ENCODE measurements around the gene SPNS3.

SPNS3 gene

DNA sequence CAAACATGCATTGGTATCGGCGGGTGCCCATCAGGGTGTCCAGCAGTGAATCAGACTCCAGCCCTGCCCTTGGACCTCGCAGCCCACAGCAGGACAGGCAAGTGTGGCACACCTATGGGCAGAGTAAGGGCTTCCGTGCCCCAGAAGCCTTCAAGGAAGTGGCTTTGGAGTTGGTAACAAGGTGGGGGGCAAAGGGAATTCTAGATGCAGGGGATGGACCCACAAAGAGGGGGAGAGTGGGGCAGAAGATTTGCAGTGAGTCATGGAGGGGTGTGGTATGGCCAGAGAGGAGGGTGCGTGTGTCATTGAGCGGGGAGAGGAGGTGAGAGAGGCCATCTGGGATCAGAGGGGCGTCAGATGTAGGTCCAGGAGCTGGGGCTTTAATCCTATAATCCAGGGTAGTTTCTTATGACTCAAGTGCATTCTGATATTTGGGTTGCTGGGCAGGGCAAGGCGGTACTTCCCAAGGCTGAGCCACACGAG lies 56.4 kb downstream of the SPNS3 start:
- DNase-seq (ENCODE audit: low read depth): no peak

- no peak for DNase-seq (ENCODE audit: low read depth)
These were observed 56.9 kb downstream of the SPNS3 start for GRCh38 chr17:4490637-4491061.

- DNase-seq (ENCODE audit: low read depth): no peak
These were observed 59.2 kb downstream of the SPNS3 start for GRCh38 chr17:4492721-4493561.

- no peak for DNase-seq (ENCODE audit: low read depth)
These were observed 63.5 kb downstream of the SPNS3 start for GRCh38 chr17:4497101-4497824.

GRCh38 chr17:4498461-4499397 lies 65.0 kb downstream of the SPNS3 start, which contains the start of gene SPNS2:
Gene SPNS2 (plus strand): TSS chr17:4498881. CDS start chr17:4499048, 167 bp downstream.
- peak; percentile 54 for DNase-seq (ENCODE audit: low read depth)

- DNase-seq (ENCODE audit: low read depth): no peak
These were observed 65.9 kb downstream of the SPNS3 start for GRCh38 chr17:4499431-4500190.

- no peak for DNase-seq (ENCODE audit: low read depth)
These were observed 66.4 kb downstream of the SPNS3 start for GRCh38 chr17:4500191-4500571.

GRCh38 chr17:4501295-4501949 lies 67.7 kb downstream of the SPNS3 start:
- DNase-seq (ENCODE audit: low read depth): no peak

GRCh38 chr17:4502466-4503154 lies 68.9 kb downstream of the SPNS3 start:
- no peak for DNase-seq (ENCODE audit: low read depth)

DNA sequence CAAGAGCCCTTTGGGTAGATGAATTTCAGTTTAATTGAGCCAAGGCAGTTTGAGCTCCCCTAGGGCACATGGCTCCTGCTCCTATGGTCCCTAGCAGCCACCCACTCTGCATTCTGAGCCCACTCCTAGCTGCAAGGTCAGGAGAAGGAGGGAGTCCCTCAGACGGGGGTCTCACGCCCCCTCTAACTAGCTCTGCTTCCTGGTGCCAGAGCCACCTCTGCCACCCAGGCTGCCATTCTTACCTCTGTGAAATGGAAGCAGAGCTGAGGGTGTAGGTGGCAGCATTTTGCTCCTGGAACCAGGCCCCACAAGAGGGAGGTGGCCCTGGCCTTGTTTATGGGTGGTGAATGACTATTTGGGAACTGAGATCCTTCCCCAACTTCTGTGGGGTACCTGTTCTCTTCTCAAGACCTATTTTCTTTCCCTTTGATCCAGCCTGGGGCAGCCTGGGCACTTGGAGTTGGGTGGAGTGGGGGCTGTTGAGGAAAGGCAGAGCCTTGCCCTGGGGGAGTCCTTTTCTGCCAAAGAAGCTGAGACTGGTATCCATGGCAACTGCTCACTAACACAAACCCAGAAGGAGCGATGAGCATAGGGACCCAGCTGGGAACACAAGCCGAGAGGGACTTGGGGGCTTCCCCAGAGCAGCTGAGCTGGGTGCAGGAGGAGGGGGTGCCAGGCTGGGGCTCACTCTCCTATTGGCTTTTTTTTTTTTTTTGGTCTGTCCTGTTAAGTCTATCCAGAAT lies 69.7 kb downstream of the SPNS3 start:
- no peak for DNase-seq (ENCODE audit: low read depth)

DNA sequence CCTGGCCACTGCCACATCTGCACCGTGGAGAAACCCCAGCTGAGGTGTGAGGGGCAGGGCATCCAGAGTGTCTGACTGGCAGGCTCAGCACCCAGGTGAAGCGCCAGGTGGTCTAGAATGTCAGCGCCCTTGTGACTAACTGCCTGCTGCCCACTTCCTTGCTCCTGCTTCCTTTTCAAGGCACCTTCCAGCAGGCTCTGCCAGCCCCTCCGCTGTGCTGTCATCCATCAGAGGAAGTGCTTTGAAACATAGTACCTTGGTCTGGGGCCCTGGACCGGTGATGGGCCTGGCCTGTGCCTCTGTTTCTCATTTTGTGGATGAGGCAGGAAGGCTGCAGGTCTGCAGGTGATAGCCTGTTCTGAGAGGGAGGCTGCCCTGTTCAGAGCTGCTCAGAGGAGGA lies 70.4 kb downstream of the SPNS3 start:
- DNase-seq (ENCODE audit: low read depth): no peak

DNA sequence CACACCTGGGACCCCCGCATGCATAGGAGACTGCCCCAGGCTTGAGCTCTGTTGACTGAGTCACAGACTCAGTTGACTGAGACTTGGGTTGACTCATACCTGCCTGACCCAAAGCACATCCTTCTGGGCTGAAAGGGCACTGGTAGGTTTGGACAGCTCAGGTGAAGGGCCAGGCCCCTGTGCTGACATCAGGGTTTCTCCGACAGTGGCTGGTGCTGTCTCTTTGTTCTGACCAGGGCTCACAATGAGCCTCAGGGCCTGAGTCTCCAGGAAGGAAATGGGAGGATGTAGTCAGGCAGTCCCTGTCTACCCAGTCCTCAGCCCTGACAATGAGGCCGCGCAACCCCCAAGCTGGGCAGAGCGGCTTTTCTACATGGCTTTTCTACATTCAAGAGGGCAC lies 71.4 kb downstream of the SPNS3 start:
- no peak for DNase-seq (ENCODE audit: low read depth)

DNA sequence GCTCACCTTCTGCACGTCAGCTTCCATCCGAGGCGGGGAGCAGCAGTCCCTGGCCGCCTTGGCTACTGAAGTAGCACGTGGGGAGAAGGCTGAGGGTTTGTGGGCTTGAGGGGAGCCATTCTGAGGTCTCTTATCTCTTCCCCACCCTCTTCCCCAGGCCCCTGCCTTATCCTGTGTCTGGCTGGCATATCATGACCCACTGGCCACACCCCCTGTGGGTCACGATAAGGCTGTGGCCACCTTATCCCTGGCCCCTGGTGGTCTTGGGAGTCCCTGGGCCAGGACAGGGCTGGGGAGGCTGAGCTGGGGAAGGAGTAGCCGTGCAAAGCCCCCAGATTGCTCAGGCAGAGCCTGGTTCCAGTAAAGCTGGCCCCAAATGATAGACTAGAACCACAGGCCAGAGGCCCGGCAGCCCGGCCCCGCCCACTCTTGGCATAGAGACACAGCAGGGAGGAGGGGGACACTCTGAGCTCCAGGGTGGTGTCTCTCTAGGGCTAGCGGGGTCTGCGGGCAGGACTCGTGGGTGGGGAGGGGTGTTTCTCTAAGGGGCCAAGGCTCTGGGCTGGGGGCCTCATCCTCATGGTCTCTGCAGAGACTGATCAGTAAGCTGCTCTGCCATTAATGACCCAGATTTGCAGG lies 72.6 kb downstream of the SPNS3 start:
- DNase-seq (ENCODE audit: low read depth): no peak

DNA sequence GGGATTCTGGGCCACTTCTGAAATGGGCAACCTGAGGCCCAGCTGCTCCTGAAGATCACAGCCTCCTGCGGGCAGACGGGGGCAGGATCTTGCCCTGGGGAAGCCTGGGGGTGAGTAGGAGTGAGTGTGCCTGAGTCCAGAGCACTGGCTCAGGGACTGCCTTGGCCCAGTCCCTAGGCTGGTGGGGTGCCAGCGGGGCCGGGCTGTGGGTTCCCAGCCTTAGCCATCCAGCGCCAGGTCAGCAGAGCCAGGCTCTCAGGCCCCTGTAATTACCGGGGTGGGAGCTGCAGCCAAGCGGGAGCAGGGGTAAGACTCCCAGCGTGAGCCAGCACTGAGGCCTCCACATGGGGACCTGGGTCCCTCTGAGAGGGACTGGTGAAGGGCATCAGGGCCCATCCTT lies 73.2 kb downstream of the SPNS3 start:
- DNase-seq (ENCODE audit: low read depth): no peak

GRCh38 chr17:4507361-4508111 lies 73.8 kb downstream of the SPNS3 start:
- no peak for DNase-seq (ENCODE audit: low read depth)

DNA sequence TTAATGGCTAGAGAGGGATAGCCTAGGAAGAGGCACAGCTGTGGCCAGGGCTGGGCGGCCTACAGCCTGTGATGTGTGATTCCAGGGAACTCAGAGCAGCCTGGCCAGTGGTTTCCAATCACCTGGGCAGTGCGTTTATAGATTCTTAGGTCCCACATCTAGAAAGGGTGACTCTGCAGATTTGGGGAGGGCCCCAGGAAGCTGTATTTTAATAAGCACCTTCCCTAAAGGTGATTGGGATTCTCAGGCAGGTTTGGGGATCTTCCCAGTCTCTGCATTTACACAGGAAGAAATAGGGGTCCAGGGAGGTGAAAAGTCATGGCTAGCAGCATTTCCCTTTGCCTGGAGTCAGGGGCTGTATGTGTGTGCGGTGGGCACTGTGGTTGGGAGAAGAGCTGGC lies 74.5 kb downstream of the SPNS3 start:
- DNase-seq (ENCODE audit: low read depth): no peak

DNA sequence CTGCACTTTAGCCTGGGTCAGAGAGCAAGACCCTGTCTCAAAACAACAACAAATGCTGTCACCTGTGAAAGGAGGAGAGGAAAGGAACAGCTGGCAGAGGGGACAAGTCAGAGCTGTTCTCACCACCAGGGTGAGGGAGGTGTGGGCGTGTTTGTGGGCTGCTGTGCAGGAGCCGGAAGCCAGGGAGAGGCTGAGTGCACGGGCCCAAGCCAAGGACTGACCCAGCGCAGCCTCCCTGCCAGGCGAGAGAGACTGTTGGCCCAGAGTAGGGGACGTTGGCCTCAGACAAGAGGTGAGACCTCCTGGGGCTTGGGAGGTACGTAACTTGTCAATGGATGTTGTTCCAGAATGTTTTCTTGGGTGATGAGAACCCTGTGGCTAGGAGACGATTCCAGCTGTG lies 75.7 kb downstream of the SPNS3 start:
- DNase-seq (ENCODE audit: low read depth): no peak

GRCh38 chr17:4509923-4510617 lies 76.3 kb downstream of the SPNS3 start:
- DNase-seq (ENCODE audit: low read depth): no peak
